Liver (tissue), 9 donors: ENCODE measurements around the gene TM4SF1. TPM values are rescaled to one million over a fixed set of nuclear protein-coding genes. Genes with fewer than 3 reads are reported as not detected.

Experiments used
- DNase-seq: peaks from one replicate; pipeline ENCODE4 v3.0.0-alpha.2; 2017; ENCODE audit warnings: low spot score
- H3K27ac ChIP-seq, 2 donors: one replicate each; pipeline ENCODE4 v1.7.0; 2013; ENCODE audit warnings: inconsistent platforms in 2 of 2, low read length in 2 of 2, control low read depth in 1 of 2, low read depth in 1 of 2, mild to moderate bottlenecking in 1 of 2
- H3K27me3 ChIP-seq, 4 donors: one replicate each; pipeline versions ENCODE4 v1.6.1 to v1.7.0; 2013; ENCODE audit warnings: low read length in 3 of 4, inconsistent platforms in 1 of 4, mild to moderate bottlenecking in 1 of 4, moderate library complexity in 1 of 4; ENCODE audit not compliant: control insufficient read depth in 4 of 4, insufficient read depth in 4 of 4
- H3K36me3 ChIP-seq, 4 donors: one replicate each; pipeline versions ENCODE4 v1.6.1 to v1.7.0; 2013; ENCODE audit warnings: low read length in 3 of 4, mild to moderate bottlenecking in 3 of 4, low read depth in 1 of 4, moderate library complexity in 1 of 4; ENCODE audit not compliant: control insufficient read depth in 4 of 4, insufficient read depth in 3 of 4
- H3K4me1 ChIP-seq, 4 donors: one replicate each; pipeline versions ENCODE4 v1.6.1 to v1.7.0; 2013; ENCODE audit warnings: low read length in 3 of 4, mild to moderate bottlenecking in 3 of 4, moderate library complexity in 1 of 4; ENCODE audit not compliant: control insufficient read depth in 4 of 4, insufficient read depth in 4 of 4
- H3K4me3 ChIP-seq, 3 donors: one replicate each; pipeline versions ENCODE4 v1.6.1 to v1.7.0; 2013; ENCODE audit warnings: low read length in 3 of 3, control low read depth in 1 of 3, low read depth in 1 of 3, mild to moderate bottlenecking in 1 of 3
- H3K9ac ChIP-seq, 2 donors: one replicate each; pipeline ENCODE4 v1.7.0; 2013; ENCODE audit warnings: low read length in 2 of 2, mild to moderate bottlenecking in 2 of 2, moderate library complexity in 2 of 2, control low read depth in 1 of 2, low read depth in 1 of 2
- H3K9me3 ChIP-seq, 4 donors: one replicate each; pipeline versions ENCODE4 v1.6.1 to v1.7.0; 2013; ENCODE audit warnings: low read length in 3 of 4; ENCODE audit not compliant: control insufficient read depth in 4 of 4
- ATF3 ChIP-seq: IDR thresholded peaks from 2 replicates; pipeline ENCODE4 v1.6.1; 2016; ENCODE audit warnings: antibody characterized with exemption
- CTCF ChIP-seq: fragments of 150-350 bp; IDR thresholded peaks from 2 replicates; pipeline ENCODE4 v1.5.1; 2017; ENCODE audit warnings: improper control_type of control experiment, low read depth, low read length; ENCODE audit not compliant: missing input control
- EGR1 ChIP-seq, 2 donors: IDR thresholded peaks; 2 replicates each; pipeline ENCODE4 v1.6.1; 2016 to 2018; ENCODE audit warnings: antibody characterized with exemption in 2 of 2, low read depth in 2 of 2
- FOXA1 ChIP-seq: IDR thresholded peaks from 2 replicates; pipeline ENCODE4 v1.6.1; 2016; ENCODE audit warnings: antibody characterized with exemption
- FOXA2 ChIP-seq: IDR thresholded peaks from 2 replicates; pipeline ENCODE4 v1.6.1; 2016; ENCODE audit warnings: antibody characterized with exemption
- GABPA ChIP-seq, 2 donors: IDR thresholded peaks in 1 of 2; conservative IDR thresholded peaks in 1 of 2; 2 replicates each; pipeline ENCODE4 v1.6.1; 2016; ENCODE audit warnings: antibody characterized with exemption in 2 of 2, mild to moderate bottlenecking in 1 of 2, moderate library complexity in 1 of 2
- HNF4A ChIP-seq, 2 donors: conservative IDR thresholded peaks; 2 replicates each; pipeline ENCODE4 v1.6.1; 2016; ENCODE audit warnings: antibody characterized with exemption in 2 of 2, mild to moderate bottlenecking in 2 of 2
- HNF4G ChIP-seq: IDR thresholded peaks from 2 replicates; pipeline ENCODE4 v1.6.1; 2016; ENCODE audit warnings: antibody characterized with exemption
- JUND ChIP-seq, 2 donors: IDR thresholded peaks; 2 replicates each; pipeline ENCODE4 v1.6.1; 2016; ENCODE audit warnings: antibody characterized with exemption in 2 of 2
- NR2F2 ChIP-seq: IDR thresholded peaks from 2 replicates; pipeline ENCODE4 v1.6.1; 2016; ENCODE audit warnings: antibody characterized with exemption
- RAD21 ChIP-seq, 2 donors: IDR thresholded peaks; 2 replicates each; pipeline ENCODE4 v1.6.1; 2016; ENCODE audit warnings: antibody characterized with exemption in 2 of 2, mild to moderate bottlenecking in 2 of 2
- REST ChIP-seq: IDR thresholded peaks from 2 replicates; pipeline ENCODE4 v1.6.1; 2016; ENCODE audit warnings: antibody characterized with exemption, mild to moderate bottlenecking
- RXRA ChIP-seq, 2 donors: IDR thresholded peaks; 2 replicates each; pipeline ENCODE4 v1.6.1; 2017 to 2018; ENCODE audit warnings: antibody characterized with exemption in 2 of 2, mild to moderate bottlenecking in 1 of 2
- SP1 ChIP-seq: IDR thresholded peaks from 2 replicates; pipeline ENCODE4 v1.6.1; 2018; ENCODE audit warnings: antibody characterized with exemption, mild to moderate bottlenecking
- ZBTB33 ChIP-seq: IDR thresholded peaks from 2 replicates; pipeline ENCODE4 v1.6.1; 2016; ENCODE audit warnings: antibody characterized with exemption
- WGBS: extraction: QIAGEN DNeasy Blood & Tissue Kit; methylation state at CpG from one replicate; pipeline ENCODE4 v1.1.7; 2013; 5-methylcytosine and 5-hydroxymethylcytosine counted together
- polyA plus RNA-seq, 2 donors: library from polyadenylated mRNA; stranded (reverse) in 1 of 2; unstranded in 1 of 2; fragments of 200-250 nt in 1 of 2; fragments of >200 nt in 1 of 2; fragmentation: Nextera tagmentation in 1 of 2; extraction: Ambion mirVana in 1 of 2; gene quantifications; one replicate each; pipeline versions ENCODE4 v1.2.1 to v1.2.3, GENCODE V29; 2013 to 2015
- total RNA-seq, 2 donors: library from RNA; depleted of rRNA; stranded (reverse); fragments of >200 nt; gene quantifications; one replicate each; pipeline ENCODE4 v1.2.3, GENCODE V29; 2014
- donor health status: healthy.
- donor health status: healthy.
- donor health status: healthy.
- donor health status: healthy.
- donor health status: healthy.

TM4SF1 gene
- total and polyA plus RNA-seq, 4 donors = 20.0 to 31.5 (median 25.1) TPM

GRCh38 chr3:149369991-149370866 is 7.2 kb downstream of the TM4SF1 start (continued):
- TF ChIP-seq ZBTB33 (no peak), RAD21 (IDR thresholded peaks at IDR 0.05) (no peak), NR2F2 (no peak), JUND (IDR thresholded peaks at IDR 0.05) (no peak), ATF3 (no peak), EGR1 (IDR thresholded peaks at IDR 0.05; ENCODE audit: low read depth in 2 of 2) (no peak), HNF4A (conservative IDR thresholded peaks at IDR 0.05) (no peak), RXRA (IDR thresholded peaks at IDR 0.05) (no peak), FOXA1 (no peak), SP1 (no peak), HNF4G (no peak), GABPA (IDR thresholded peaks at IDR 0.05 in 1 of 2, conservative IDR thresholded peaks at IDR 0.05 in 1 of 2) (no peak)

GRCh38 chr3:149368674-149369497 is 8.6 kb downstream of the TM4SF1 start:
- Histone ChIP-seq H3K27ac (peak overlapping the region in 1 of 2 donors; percentile 3), H3K9me3 (no peaks in the 10 kb centered on the region), H3K9ac (no peak overlapping the region), H3K4me1 (peaks cover 0 to 12% (median 4%) of the 10 kb centered on the region in 4 donors), H3K36me3 (peaks cover 0 to 3% (median 0%) of the 10 kb centered on the region in 4 donors), H3K27me3 (no peaks in the 10 kb centered on the region), H3K4me3 (no peak overlapping the region)
- WGBS = 78% methylated on average over 6 of the region's 6 CpGs
- no peak for DNase-seq
- TF ChIP-seq HNF4A (conservative IDR thresholded peaks at IDR 0.05) (peak; percentile 6 to 33), FOXA2 (no peak)

GRCh38 chr3:149368201-149368673 is 9.2 kb downstream of the TM4SF1 start:
- Histone ChIP-seq H3K27ac (no peak overlapping the region), H3K9ac (no peak overlapping the region), H3K4me1 (peaks cover 0 to 6% (median 2%) of the 10 kb centered on the region in 4 donors), H3K9me3 (no peaks in the 10 kb centered on the region), H3K36me3 (peaks cover 0 to 3% (median 0%) of the 10 kb centered on the region in 4 donors), H3K4me3 (no peak overlapping the region), H3K27me3 (no peaks in the 10 kb centered on the region)
- DNase-seq = no peak
- TF ChIP-seq REST (no peak), CTCF (no peak), RXRA (IDR thresholded peaks at IDR 0.05) (no peak), SP1 (no peak), GABPA (IDR thresholded peaks at IDR 0.05 in 1 of 2, conservative IDR thresholded peaks at IDR 0.05 in 1 of 2) (no peak), EGR1 (IDR thresholded peaks at IDR 0.05; ENCODE audit: low read depth in 2 of 2) (no peak)
- WGBS = 85% methylated on average over 6 of the region's 6 CpGs
